Gastrocnemius medialis (tissue), 4 donors: ENCODE measurements around the gene DGCR2. TPM values are rescaled to one million over a fixed set of nuclear protein-coding genes. Genes with fewer than 3 reads are reported as not detected.
"Not testable (repeated sequence)": the region's sequence is repeated elsewhere in the genome, so short reads cannot be mapped to it uniquely, and the experiment has no call there.

ENCODE experiments used
- ATAC-seq, 2 donors: fragments of 150-250 bp; one replicate each; pipeline ENCODE4 v1.9.1; 2016
- DNase-seq, 2 donors: peaks; one replicate each; pipeline ENCODE4 v3.0.0-alpha.2; 2019
- H3K27ac ChIP-seq, 4 donors: fragments of 200-600 bp; sonication (generic); 1 replicate in 1 of 4; 2 replicates in 3 of 4; pipeline ENCODE4 v1.5.1; 2016 to 2018; ENCODE audit warnings: mild to moderate bottlenecking in 2 of 4, moderate library complexity in 1 of 4
- H3K27me3 ChIP-seq, 3 donors: fragments of 200-600 bp; sonication (generic) in 2 of 3; 1 replicate in 1 of 3; 2 replicates in 2 of 3; pipeline versions ENCODE4 v1.5.1 to v1.6.0; 2016 to 2019; ENCODE audit warnings: mild to moderate bottlenecking in 1 of 3, moderate library complexity in 1 of 3
- H3K36me3 ChIP-seq, 2 donors: fragments of 200-600 bp; sonication (generic) in 1 of 2; one replicate each; pipeline ENCODE4 v1.5.1; 2017 to 2018
- H3K4me1 ChIP-seq, 2 donors: fragments of 200-600 bp; sonication (generic) in 1 of 2; one replicate each; pipeline ENCODE4 v1.5.1; 2016 to 2017; ENCODE audit warnings: mild to moderate bottlenecking in 2 of 2
- H3K4me3 ChIP-seq, 4 donors: fragments of 200-600 bp; sonication (generic) in 3 of 4; 1 replicate in 1 of 4; 2 replicates in 3 of 4; pipeline ENCODE4 v1.5.1; 2016 to 2019; ENCODE audit warnings: mild to moderate bottlenecking in 2 of 4
- H3K9me3 ChIP-seq, 3 donors: fragments of 200-600 bp; sonication (generic) in 2 of 3; 1 replicate in 1 of 3; 2 replicates in 2 of 3; pipeline ENCODE4 v1.5.1; 2016 to 2019
- CTCF ChIP-seq, 5 experiments: fragments of 450-650 bp in 3 of 5; fragments of 200-600 bp in 2 of 5; sonication (generic) in 2 of 5; IDR thresholded peaks in 4 of 5; conservative IDR thresholded peaks in 1 of 5; 1 replicate in 4 of 5; 2 replicates in 1 of 5; pipeline ENCODE4 v1.5.1; 2016 to 2019; ENCODE audit warnings: antibody characterized with exemption in 5 of 5, mild to moderate bottlenecking in 3 of 5, moderate library complexity in 3 of 5
- POLR2A ChIP-seq, 2 donors: fragments of 450-650 bp; IDR thresholded peaks; one replicate each; pipeline ENCODE4 v1.6.1; 2017; ENCODE audit warnings: antibody characterized with exemption in 2 of 2, mild to moderate bottlenecking in 2 of 2, moderate library complexity in 2 of 2
- in situ Hi-C, 4 donors: fragments of 200-750 bp; cut with MboI; loops; one replicate each; pipeline versions ENCODE4 v1.15.0 to v1.8.0; 2017; ENCODE audit warnings: low sequenced_read_pairs in 4 of 4
- intact Hi-C: fragments of 100-400 bp; cut with DNase I; formaldehyde crosslinking; loops from one replicate; pipeline ENCODE4 v1.15.1; 2023; ENCODE audit warnings: low total_unique reads
- total RNA-seq, 4 donors: library from RNA; depleted of rRNA; stranded (reverse); fragments of >200 nt; gene quantifications; one replicate each; pipeline versions ENCODE4 v1.1.0 to v1.2.3, GENCODE V29; 2016

Gene DGCR2
- total RNA-seq, 4 donors from 2014 or later = 30.0 to 72.7 (median 43.5) TPM

- in situ Hi-C loops = no loop called here
- Histone ChIP-seq H3K4me3 (no peak overlapping the region), H3K9me3 (no peaks in the 10 kb centered on the region), H3K27ac (no peak overlapping the region), H3K4me1 (no peaks in the 10 kb centered on the region), H3K36me3 (peaks cover 0 to 46% of the 10 kb centered on the region in 2 donors), H3K27me3 (no peaks in the 10 kb centered on the region)
- TF ChIP-seq CTCF (IDR thresholded peaks at IDR 0.05 in 4 of 5, conservative IDR thresholded peaks at IDR 0.05 in 1 of 5) (no peak), POLR2A (IDR thresholded peaks at IDR 0.05) (no peak)
- ATAC-seq = no peak
- intact Hi-C loops = no loop called here
- DNase-seq = no peak
Observed at GRCh38 chr22:19036523-19037273, 85.5 kb downstream of the DGCR2 start.

- ATAC-seq (no peak), DNase-seq (no peak)
- in situ Hi-C loops = no loop called here
- H3K9me3 ChIP-seq = no peaks in the 10 kb centered on the region
- intact Hi-C loops = no loop called here
- no peak overlapping the region for H3K4me3 ChIP-seq
- H3K27me3 ChIP-seq = no peaks in the 10 kb centered on the region
- no peaks in the 10 kb centered on the region for H3K4me1 ChIP-seq
- H3K36me3 ChIP-seq = peaks cover 0 to 41% of the 10 kb centered on the region in 2 donors
- H3K27ac ChIP-seq = no peak overlapping the region
- TF ChIP-seq CTCF (IDR thresholded peaks at IDR 0.05 in 4 of 5, conservative IDR thresholded peaks at IDR 0.05 in 1 of 5) = no peak
- no peak for TF ChIP-seq POLR2A (IDR thresholded peaks at IDR 0.05)
Observed at GRCh38 chr22:19036229-19036522, 86.0 kb downstream of the DGCR2 start.

- Histone ChIP-seq H3K4me3 (no peak overlapping the region), H3K36me3 (peaks cover 0 to 36% of the 10 kb centered on the region in 2 donors), H3K27me3 (peaks cover 0 to 3% (median 0%) of the 10 kb centered on the region in 3 donors), H3K9me3 (no peaks in the 10 kb centered on the region), H3K4me1 (no peaks in the 10 kb centered on the region), H3K27ac (no peak overlapping the region)
- in situ Hi-C loops = no loop called here
- TF ChIP-seq POLR2A (IDR thresholded peaks at IDR 0.05) (no peak), CTCF (IDR thresholded peaks at IDR 0.05 in 4 of 5, conservative IDR thresholded peaks at IDR 0.05 in 1 of 5) (no peak)
- intact Hi-C loops = no loop called here
- no peak for DNase-seq
- ATAC-seq = peak in 1 of 2 donors; percentile 31
Observed at GRCh38 chr22:19035474-19036228, 86.6 kb downstream of the DGCR2 start.

- in situ Hi-C loops, intact Hi-C loops, H3K4me1 ChIP-seq, H3K27me3 ChIP-seq, H3K27ac ChIP-seq, H3K4me3 ChIP-seq, ATAC-seq, DNase-seq, H3K9me3 ChIP-seq: not testable (repeated sequence)
- H3K36me3 ChIP-seq = peaks cover 0 to 31% of the 10 kb centered on the region in 2 donors
Observed at GRCh38 chr22:19035126-19035473, 87.1 kb downstream of the DGCR2 start.

GRCh38 chr22:19034724-19035120 is 87.5 kb downstream of the DGCR2 start:
- H3K4me3 ChIP-seq, H3K4me1 ChIP-seq, DNase-seq, in situ Hi-C loops, ATAC-seq, H3K9me3 ChIP-seq, H3K27me3 ChIP-seq, H3K27ac ChIP-seq, intact Hi-C loops: not testable (repeated sequence)
- peaks cover 0 to 27% of the 10 kb centered on the region in 2 donors for H3K36me3 ChIP-seq

- not testable (repeated sequence) for ATAC-seq
Observed at GRCh38 chr22:19034031-19034723, 88.0 kb downstream of the DGCR2 start.

GRCh38 chr22:19033568-19033905 is 88.7 kb downstream of the DGCR2 start:
- H3K27me3 ChIP-seq = peaks cover 7 to 12% (median 12%) of the 10 kb centered on the region in 3 donors
- peaks cover 0 to 16% of the 10 kb centered on the region in 2 donors for H3K36me3 ChIP-seq
- H3K27ac ChIP-seq, H3K9me3 ChIP-seq, intact Hi-C loops, H3K4me3 ChIP-seq, ATAC-seq, in situ Hi-C loops, H3K4me1 ChIP-seq, DNase-seq: not testable (repeated sequence)

More at GRCh38 chr22:19034031-19034723, 88.0 kb downstream of the DGCR2 start:
- H3K4me1 ChIP-seq, H3K27me3 ChIP-seq, H3K27ac ChIP-seq, in situ Hi-C loops, DNase-seq, H3K4me3 ChIP-seq, intact Hi-C loops, H3K9me3 ChIP-seq: not testable (repeated sequence)
- H3K36me3 ChIP-seq = peaks cover 0 to 23% of the 10 kb centered on the region in 2 donors

- H3K27ac ChIP-seq, intact Hi-C loops, H3K9me3 ChIP-seq, DNase-seq, H3K4me3 ChIP-seq, H3K4me1 ChIP-seq, in situ Hi-C loops: not testable (repeated sequence)
- Histone ChIP-seq H3K27me3 (peaks cover 12 to 15% (median 13%) of the 10 kb centered on the region in 3 donors), H3K36me3 (peaks cover 0 to 11% of the 10 kb centered on the region in 2 donors)
- ATAC-seq = peak in 1 of 2 donors; percentile 14
Observed at GRCh38 chr22:19032898-19033567, 89.2 kb downstream of the DGCR2 start.
